Activated naive CD8-positive, alpha-beta T cell (primary cell): Measurements from ENCODE around the gene BMP10.
A peak's percentile ranks its signal among the peaks of the same experiment; 100 is the strongest.

ENCODE experiments used
- H3K27ac Mint-ChIP-seq: one replicate; pipeline ENCODE4 v1.8.0; 2021; ENCODE audit warnings: mixed read lengths
- H3K27me3 Mint-ChIP-seq: one replicate; pipeline ENCODE4 v1.8.0; 2021; ENCODE audit warnings: mixed read lengths
- H3K36me3 Mint-ChIP-seq: one replicate; pipeline ENCODE4 v1.8.0; 2021; ENCODE audit warnings: mixed read lengths
- H3K4me1 Mint-ChIP-seq: one replicate; pipeline ENCODE4 v1.8.0; 2021; ENCODE audit warnings: low read depth, mixed read lengths
- H3K4me3 Mint-ChIP-seq: one replicate; pipeline ENCODE4 v1.8.0; 2021; ENCODE audit warnings: mild to moderate bottlenecking, mixed read lengths
- H3K9me3 Mint-ChIP-seq: one replicate; pipeline ENCODE4 v1.8.0; 2021; ENCODE audit warnings: low read depth, mixed read lengths

The BMP10 gene

DNA sequence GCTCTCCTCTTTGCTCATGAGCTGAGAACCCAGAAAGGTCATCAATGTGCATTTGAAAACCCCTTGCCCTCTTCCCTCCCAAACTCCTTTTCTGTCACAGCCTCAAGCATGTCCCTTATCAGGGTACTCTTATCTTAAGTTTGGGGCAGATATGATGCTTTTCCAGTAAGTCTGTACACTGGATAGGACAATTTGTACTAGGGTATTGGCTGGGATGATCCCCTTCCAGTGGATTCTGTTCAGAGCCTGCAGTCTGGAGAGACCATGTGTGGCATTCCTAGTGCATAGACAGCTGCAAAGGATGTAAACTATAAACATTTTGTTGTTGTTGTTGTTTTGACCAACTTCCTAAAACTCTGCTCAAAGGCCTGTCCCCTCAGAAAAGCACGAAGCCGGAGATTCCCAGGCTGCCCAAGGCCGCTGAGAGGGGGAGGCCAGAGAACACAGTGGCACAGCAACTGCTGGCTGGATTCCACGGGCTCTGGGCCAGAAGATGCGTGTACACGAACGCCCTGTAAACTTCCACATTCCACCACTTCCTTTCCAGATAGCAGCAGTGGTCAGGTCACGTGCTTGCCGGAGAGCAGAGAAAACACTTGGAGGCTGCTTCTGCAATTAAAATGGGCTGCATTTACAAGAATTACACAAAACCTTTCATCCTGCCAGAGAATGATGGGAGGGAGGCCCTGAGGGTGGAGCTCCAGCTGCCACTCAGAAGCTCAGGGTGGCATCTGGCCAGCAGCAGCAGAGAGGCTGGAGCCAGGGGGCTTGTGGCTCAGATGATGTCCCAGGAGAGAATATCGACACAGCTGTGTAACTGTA, 42.1 kb downstream of the BMP10 start:
- Mint-ChIP-seq H3K4me3 (peak overlapping the region; percentile 59), H3K36me3 (peaks cover 3% of the 10 kb centered on the region), H3K9me3 (no peaks in the 10 kb centered on the region), H3K4me1 (peaks cover 65% of the 10 kb centered on the region), H3K27me3 (no peaks in the 10 kb centered on the region), H3K27ac (peak overlapping the region; percentile 91)

GRCh38 chr2:68827666-68828065, 43.5 kb downstream of the BMP10 start:
- Mint-ChIP-seq H3K27ac (peak overlapping the region; percentile 91), H3K36me3 (peaks cover 8% of the 10 kb centered on the region), H3K4me1 (peaks cover 61% of the 10 kb centered on the region), H3K4me3 (no peak overlapping the region), H3K27me3 (no peaks in the 10 kb centered on the region), H3K9me3 (no peaks in the 10 kb centered on the region)

GRCh38 chr2:68825866-68826265, 45.3 kb downstream of the BMP10 start:
- no peaks in the 10 kb centered on the region for H3K9me3 Mint-ChIP-seq
- H3K36me3 Mint-ChIP-seq = peaks cover 10% of the 10 kb centered on the region
- peak overlapping the region; percentile 84 for H3K27ac Mint-ChIP-seq
- H3K4me1 Mint-ChIP-seq = peaks cover 43% of the 10 kb centered on the region
- H3K4me3 Mint-ChIP-seq = no peak overlapping the region
- H3K27me3 Mint-ChIP-seq = no peaks in the 10 kb centered on the region

GRCh38 chr2:68824831-68825230, 46.4 kb downstream of the BMP10 start:
- H3K27ac Mint-ChIP-seq = peak overlapping the region; percentile 84
- H3K27me3 Mint-ChIP-seq = no peaks in the 10 kb centered on the region
- no peaks in the 10 kb centered on the region for H3K9me3 Mint-ChIP-seq
- H3K36me3 Mint-ChIP-seq = peaks cover 10% of the 10 kb centered on the region
- H3K4me1 Mint-ChIP-seq = peaks cover 33% of the 10 kb centered on the region
- H3K4me3 Mint-ChIP-seq = no peak overlapping the region

DNA sequence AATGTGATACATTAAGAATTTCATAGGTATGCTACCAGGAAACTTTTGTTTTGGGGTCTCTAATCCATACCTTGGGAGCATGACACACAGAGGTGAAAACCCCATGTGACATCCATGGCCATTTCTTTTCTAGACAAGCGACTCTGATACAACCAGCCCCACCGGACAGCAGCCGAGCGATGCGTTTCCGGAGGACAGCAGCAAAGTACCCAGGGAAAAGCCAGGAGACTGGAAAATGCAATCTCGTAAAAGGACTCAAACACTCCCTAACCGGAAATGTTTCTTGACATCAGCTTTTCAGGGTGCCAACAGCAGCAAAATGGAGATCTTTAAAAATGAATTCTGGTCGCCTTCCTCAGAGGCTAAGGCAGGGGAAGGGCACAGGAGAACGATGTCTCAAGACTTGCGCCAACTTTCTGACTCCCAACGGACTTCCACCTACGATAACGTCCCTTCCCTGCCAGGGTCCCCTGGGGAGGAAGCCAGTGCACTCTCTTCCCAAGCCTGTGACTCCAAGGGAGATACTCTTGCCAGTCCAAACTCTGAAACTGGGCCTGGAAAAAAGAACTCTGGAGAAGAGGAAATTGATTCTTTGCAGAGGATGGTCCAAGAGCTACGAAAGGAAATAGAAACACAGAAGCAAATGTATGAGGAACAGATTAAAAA, 48.9 kb downstream of the BMP10 start:
- H3K4me1 Mint-ChIP-seq = peaks cover 11% of the 10 kb centered on the region
- no peak overlapping the region for H3K4me3 Mint-ChIP-seq
- H3K9me3 Mint-ChIP-seq = no peaks in the 10 kb centered on the region
- peaks cover 10% of the 10 kb centered on the region for H3K36me3 Mint-ChIP-seq
- peak overlapping the region; percentile 84 for H3K27ac Mint-ChIP-seq
- H3K27me3 Mint-ChIP-seq = no peaks in the 10 kb centered on the region

DNA sequence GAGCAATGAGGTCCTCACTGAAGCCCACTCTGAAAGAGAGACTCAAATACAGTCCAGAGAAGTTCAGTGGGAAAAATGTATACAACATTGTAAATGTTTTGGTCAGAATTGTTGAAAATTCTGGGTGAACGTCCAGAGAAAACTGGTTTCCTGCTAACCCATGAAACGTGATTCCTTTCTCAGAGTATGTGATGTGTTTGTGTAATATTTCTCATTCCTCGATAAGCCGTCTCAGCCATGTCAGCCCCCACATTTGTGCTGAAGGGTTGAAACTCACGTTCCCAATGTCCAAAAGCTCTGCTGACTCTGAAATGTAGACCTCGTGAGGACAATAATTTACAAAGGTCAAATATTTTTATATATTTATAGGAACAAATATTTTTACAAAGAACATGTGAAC, 51.6 kb downstream of the BMP10 start:
- H3K9me3 Mint-ChIP-seq = no peaks in the 10 kb centered on the region
- H3K36me3 Mint-ChIP-seq = peaks cover 10% of the 10 kb centered on the region
- H3K4me1 Mint-ChIP-seq = peaks cover 4% of the 10 kb centered on the region
- no peak overlapping the region for H3K4me3 Mint-ChIP-seq
- peak overlapping the region; percentile 64 for H3K27ac Mint-ChIP-seq
- H3K27me3 Mint-ChIP-seq = no peaks in the 10 kb centered on the region

- peaks cover 7% of the 10 kb centered on the region for H3K36me3 Mint-ChIP-seq
- no peaks in the 10 kb centered on the region for H3K27me3 Mint-ChIP-seq
- peak overlapping the region; percentile 69 for H3K27ac Mint-ChIP-seq
- H3K9me3 Mint-ChIP-seq = no peaks in the 10 kb centered on the region
- H3K4me1 Mint-ChIP-seq = peaks cover 1% of the 10 kb centered on the region
- no peak overlapping the region for H3K4me3 Mint-ChIP-seq
These were observed 53.9 kb downstream of the BMP10 start for GRCh38 chr2:68817306-68817705.
